ENCODE measurements around the gene TMEM272. TPM values are rescaled to one million over a fixed set of nuclear protein-coding genes. Genes with fewer than 3 reads are reported as not detected.
"Not testable (repeated sequence)": the region's sequence is repeated elsewhere in the genome, so short reads cannot be mapped to it uniquely, and the experiment has no call there.

Gene TMEM272
- total RNA-seq, 1 donor from 2014 or later, result 0.26 TPM

GRCh38 chr13:51828730-51829567, 16.0 kb downstream of the TMEM272 start:
- peaks cover 62% of the 10 kb centered on the region for H3K4me1 Mint-ChIP-seq (ENCODE audit: low read depth)
- H3K27ac Mint-ChIP-seq, result no peak overlapping the region
- H3K9me3 Mint-ChIP-seq, result no peaks in the 10 kb centered on the region
- H3K36me3 Mint-ChIP-seq (ENCODE audit: low read depth), result no peaks in the 10 kb centered on the region
- H3K27me3 Mint-ChIP-seq (ENCODE audit: insufficient read depth), result peaks cover 8% of the 10 kb centered on the region
- no peak overlapping the region for H3K4me3 Mint-ChIP-seq
- intact Hi-C loops (cut with micrococcal nuclease), result loop anchor here (5.0 kb wide), 1 partner anchor 78 kb away; no protein-coding TSS in a partner anchor
- DNase-seq (ENCODE audit: low spot score), result no peak

GRCh38 chr13:51827254-51827653, 17.7 kb downstream of the TMEM272 start:
- Mint-ChIP-seq H3K27me3 (ENCODE audit: insufficient read depth) (peaks cover 4% of the 10 kb centered on the region), H3K9me3 (no peaks in the 10 kb centered on the region), H3K36me3 (ENCODE audit: low read depth) (no peaks in the 10 kb centered on the region), H3K27ac (no peak overlapping the region), H3K4me3 (peak overlapping the region; percentile 2), H3K4me1 (ENCODE audit: low read depth) (peaks cover 71% of the 10 kb centered on the region)
- no peak for DNase-seq (ENCODE audit: low spot score)
- intact Hi-C loops (cut with micrococcal nuclease), result loop anchor here (5.0 kb wide), 1 partner anchor 80 kb away; no protein-coding TSS in a partner anchor

GRCh38 chr13:51826606-51827005, 18.4 kb downstream of the TMEM272 start:
- H3K4me3 Mint-ChIP-seq, result no peak overlapping the region
- H3K27ac Mint-ChIP-seq, result no peak overlapping the region
- intact Hi-C loops (cut with micrococcal nuclease), result loop anchor here (5.0 kb wide), 1 partner anchor 81 kb away; no protein-coding TSS in a partner anchor
- H3K27me3 Mint-ChIP-seq (ENCODE audit: insufficient read depth), result peaks cover 4% of the 10 kb centered on the region
- no peaks in the 10 kb centered on the region for H3K36me3 Mint-ChIP-seq (ENCODE audit: low read depth)
- no peak for DNase-seq (ENCODE audit: low spot score)
- H3K9me3 Mint-ChIP-seq, result no peaks in the 10 kb centered on the region
- H3K4me1 Mint-ChIP-seq (ENCODE audit: low read depth), result peaks cover 71% of the 10 kb centered on the region

GRCh38 chr13:51825681-51826254, 19.2 kb downstream of the TMEM272 start:
- peaks cover 78% of the 10 kb centered on the region for H3K4me1 Mint-ChIP-seq (ENCODE audit: low read depth)

GRCh38 chr13:51825165-51825592, 19.8 kb downstream of the TMEM272 start:
- Mint-ChIP-seq H3K9me3 (no peaks in the 10 kb centered on the region), H3K27me3 (ENCODE audit: insufficient read depth) (peaks cover 4% of the 10 kb centered on the region), H3K4me3 (peak overlapping the region; percentile 8), H3K36me3 (ENCODE audit: low read depth) (no peaks in the 10 kb centered on the region), H3K4me1 (ENCODE audit: low read depth) (peaks cover 84% of the 10 kb centered on the region), H3K27ac (peak overlapping the region; percentile 71)
- intact Hi-C loops (cut with micrococcal nuclease), result loop anchor here (1.0 to 5.0 kb wide), 3 partner anchors 10 to 82 kb away; no protein-coding TSS in a partner anchor
- DNase-seq (ENCODE audit: low spot score), result no peak

More at GRCh38 chr13:51825681-51826254, 19.2 kb downstream of the TMEM272 start:
- peak overlapping the region; percentile 8 for H3K4me3 Mint-ChIP-seq
- H3K9me3 Mint-ChIP-seq, result no peaks in the 10 kb centered on the region
- peaks cover 4% of the 10 kb centered on the region for H3K27me3 Mint-ChIP-seq (ENCODE audit: insufficient read depth)
- DNase-seq (ENCODE audit: low spot score), result no peak
- H3K27ac Mint-ChIP-seq, result peak overlapping the region; percentile 71
- intact Hi-C loops (cut with micrococcal nuclease), result loop anchor here (1.0 to 5.0 kb wide), 3 partner anchors 10 to 82 kb away; no protein-coding TSS in a partner anchor
- H3K36me3 Mint-ChIP-seq (ENCODE audit: low read depth), result no peaks in the 10 kb centered on the region

GRCh38 chr13:51824712-51825111, 20.3 kb downstream of the TMEM272 start:
- H3K9me3 Mint-ChIP-seq; DNase-seq (ENCODE audit: low spot score); H3K36me3 Mint-ChIP-seq (ENCODE audit: low read depth); H3K27me3 Mint-ChIP-seq (ENCODE audit: insufficient read depth): not testable (repeated sequence)
- Mint-ChIP-seq H3K27ac (peak overlapping the region; percentile 71), H3K4me1 (ENCODE audit: low read depth) (peaks cover 89% of the 10 kb centered on the region), H3K4me3 (peak overlapping the region; percentile 8)
- intact Hi-C loops (cut with micrococcal nuclease), result loop anchor here (1.0 to 5.0 kb wide), 3 partner anchors 9 to 83 kb away; no protein-coding TSS in a partner anchor

GRCh38 chr13:51823863-51824262, 21.1 kb downstream of the TMEM272 start:
- Mint-ChIP-seq H3K27me3 (ENCODE audit: insufficient read depth) (peaks cover 4% of the 10 kb centered on the region), H3K27ac (no peak overlapping the region), H3K36me3 (ENCODE audit: low read depth) (no peaks in the 10 kb centered on the region), H3K4me3 (peak overlapping the region; percentile 8), H3K9me3 (no peaks in the 10 kb centered on the region), H3K4me1 (ENCODE audit: low read depth) (peaks cover 97% of the 10 kb centered on the region)
- intact Hi-C loops (cut with micrococcal nuclease), result no loop called here
- no peak for DNase-seq (ENCODE audit: low spot score)

GRCh38 chr13:51823359-51823758, 21.6 kb downstream of the TMEM272 start:
- H3K9me3 Mint-ChIP-seq, result no peaks in the 10 kb centered on the region
- no peak overlapping the region for H3K27ac Mint-ChIP-seq
- no peak overlapping the region for H3K4me3 Mint-ChIP-seq
- intact Hi-C loops (cut with micrococcal nuclease), result no loop called here
- H3K4me1 Mint-ChIP-seq (ENCODE audit: low read depth), result peaks cover 98% of the 10 kb centered on the region
- peaks cover under 1% of the 10 kb centered on the region for H3K27me3 Mint-ChIP-seq (ENCODE audit: insufficient read depth)
- DNase-seq (ENCODE audit: low spot score), result no peak
- no peaks in the 10 kb centered on the region for H3K36me3 Mint-ChIP-seq (ENCODE audit: low read depth)

GRCh38 chr13:51822106-51822815, 22.7 kb downstream of the TMEM272 start:
- no peaks in the 10 kb centered on the region for H3K36me3 Mint-ChIP-seq (ENCODE audit: low read depth)
- intact Hi-C loops (cut with micrococcal nuclease), result no loop called here
- no peaks in the 10 kb centered on the region for H3K27me3 Mint-ChIP-seq (ENCODE audit: insufficient read depth)
- peaks cover 93% of the 10 kb centered on the region for H3K4me1 Mint-ChIP-seq (ENCODE audit: low read depth)
- no peak for DNase-seq (ENCODE audit: low spot score)
- peak overlapping the region; percentile 51 for H3K4me3 Mint-ChIP-seq
- no peaks in the 10 kb centered on the region for H3K9me3 Mint-ChIP-seq
- peak overlapping the region; percentile 28 for H3K27ac Mint-ChIP-seq

- H3K4me1 Mint-ChIP-seq (ENCODE audit: low read depth), result peaks cover 93% of the 10 kb centered on the region
- peak overlapping the region; percentile 28 for H3K27ac Mint-ChIP-seq
- intact Hi-C loops (cut with micrococcal nuclease), result no loop called here
- no peaks in the 10 kb centered on the region for H3K36me3 Mint-ChIP-seq (ENCODE audit: low read depth)
- no peak for DNase-seq (ENCODE audit: low spot score)
- H3K9me3 Mint-ChIP-seq, result no peaks in the 10 kb centered on the region
- peaks cover 3% of the 10 kb centered on the region for H3K27me3 Mint-ChIP-seq (ENCODE audit: insufficient read depth)
- peak overlapping the region; percentile 41 for H3K4me3 Mint-ChIP-seq
Measured at GRCh38 chr13:51821606-51822005, 23.4 kb downstream of the TMEM272 start.

GRCh38 chr13:51820016-51820597, 24.9 kb downstream of the TMEM272 start:
- Mint-ChIP-seq H3K36me3 (ENCODE audit: low read depth) (no peaks in the 10 kb centered on the region), H3K4me3 (no peak overlapping the region), H3K27me3 (ENCODE audit: insufficient read depth) (peaks cover 3% of the 10 kb centered on the region), H3K4me1 (ENCODE audit: low read depth) (peaks cover 85% of the 10 kb centered on the region), H3K27ac (peak overlapping the region; percentile 86), H3K9me3 (no peaks in the 10 kb centered on the region)
- no peak for DNase-seq (ENCODE audit: low spot score)
- intact Hi-C loops (cut with micrococcal nuclease), result no loop called here

- peak overlapping the region; percentile 86 for H3K27ac Mint-ChIP-seq
- peak overlapping the region; percentile 53 for H3K4me3 Mint-ChIP-seq
- peaks cover 85% of the 10 kb centered on the region for H3K4me1 Mint-ChIP-seq (ENCODE audit: low read depth)
- DNase-seq (ENCODE audit: low spot score), result no peak
- H3K27me3 Mint-ChIP-seq (ENCODE audit: insufficient read depth), result peaks cover 3% of the 10 kb centered on the region
- intact Hi-C loops (cut with micrococcal nuclease), result loop anchor here (1.0 to 5.0 kb wide), 4 partner anchors 9 to 373 kb away; partner anchors contain the start of genes DHRS12 and NEK5
- H3K36me3 Mint-ChIP-seq (ENCODE audit: low read depth), result no peaks in the 10 kb centered on the region
- H3K9me3 Mint-ChIP-seq, result no peaks in the 10 kb centered on the region
Measured at GRCh38 chr13:51819544-51819943, 25.4 kb downstream of the TMEM272 start.

Data from activated T-helper 1 cell treated with anti-CD3 and anti-CD28 coated beads, Interleukin-12 subunit alpha, Interleukin-12 subunit beta, Interleukin-2, Interleukin-4 antibody, amounts not matched to agents 30 ng/mL and 10 ng/mL and 1 ng/mL, durations not matched to agents 14 hours and 24 hours and 36 hours (primary cell).